Non-pigmented ciliary epithelial cell (primary cell): ENCODE measurements around the gene HES1.

Experiments
- DNase-seq: peaks from one replicate; pipeline ENCODE4 v3.0.0-alpha.2; 2010; ENCODE audit warnings: low read depth

Gene HES1

GRCh38 chr3:194102436-194102835 lies 33.5 kb upstream of the HES1 start:
- no peak for DNase-seq

GRCh38 chr3:194103505-194103904 lies 32.4 kb upstream of the HES1 start:
- no peak for DNase-seq

GRCh38 chr3:194103983-194104751 lies 31.8 kb upstream of the HES1 start:
- DNase-seq: no peak

- DNase-seq: no peak
Measured at GRCh38 chr3:194105292-194105691, 30.7 kb upstream of the HES1 start.

- no peak for DNase-seq
Measured at GRCh38 chr3:194107107-194107506, 28.8 kb upstream of the HES1 start.

GRCh38 chr3:194109192-194109863 lies 26.6 kb upstream of the HES1 start:
- no peak for DNase-seq

GRCh38 chr3:194110483-194110882 lies 25.5 kb upstream of the HES1 start:
- DNase-seq: no peak

- no peak for DNase-seq
Measured at GRCh38 chr3:194111336-194111735, 24.6 kb upstream of the HES1 start.

- no peak for DNase-seq
Measured at GRCh38 chr3:194112120-194113106, 23.5 kb upstream of the HES1 start.

GRCh38 chr3:194114123-194114522 lies 21.8 kb upstream of the HES1 start:
- no peak for DNase-seq

- DNase-seq: no peak
Measured at GRCh38 chr3:194117104-194117845, 18.7 kb upstream of the HES1 start.

- no peak for DNase-seq
Measured at GRCh38 chr3:194118920-194119319, 17.0 kb upstream of the HES1 start.

GRCh38 chr3:194119831-194120590 lies 15.9 kb upstream of the HES1 start:
- DNase-seq: no peak

GRCh38 chr3:194120789-194121770 lies 14.9 kb upstream of the HES1 start:
- no peak for DNase-seq

- no peak for DNase-seq
Measured at GRCh38 chr3:194121891-194122631, 13.9 kb upstream of the HES1 start.

GRCh38 chr3:194123726-194124125 lies 12.2 kb upstream of the HES1 start:
- DNase-seq: no peak

- DNase-seq: no peak
Measured at GRCh38 chr3:194124193-194124592, 11.8 kb upstream of the HES1 start.

- no peak for DNase-seq
Measured at GRCh38 chr3:194125442-194125841, 10.5 kb upstream of the HES1 start.

- no peak for DNase-seq
Measured at GRCh38 chr3:194126790-194127189, 9.2 kb upstream of the HES1 start.
